HG03060 (cell line): ENCODE results near the gene SPDYE18.
"Not testable (repeated sequence)": the region's sequence is repeated elsewhere in the genome, so short reads cannot be mapped to it uniquely, and the experiment has no call there.

Source experiments
- ATAC-seq: cut with Tn5 transposase; IDR thresholded peaks from one replicate; pipeline ENCODE4 v1.9.1; 2021; ENCODE audit warnings: low read depth, moderate number of reproducible peaks; ENCODE audit not compliant: unreplicated experiment

The SPDYE18 gene

GRCh38 chr7:77006127-77007110, 55.9 kb downstream of the SPDYE18 start:
- ATAC-seq, result not testable (repeated sequence)

GRCh38 chr7:77005461-77006057, 56.8 kb downstream of the SPDYE18 start:
- not testable (repeated sequence) for ATAC-seq

- ATAC-seq, result not testable (repeated sequence)
These were observed 58.2 kb downstream of the SPDYE18 start for GRCh38 chr7:77004151-77004550.

- not testable (repeated sequence) for ATAC-seq
These were observed 59.1 kb downstream of the SPDYE18 start for GRCh38 chr7:77003241-77003640.

GRCh38 chr7:77002678-77003233, 59.6 kb downstream of the SPDYE18 start:
- ATAC-seq, result not testable (repeated sequence)

GRCh38 chr7:77002104-77002503, 60.3 kb downstream of the SPDYE18 start:
- ATAC-seq, result not testable (repeated sequence)
